ENCODE results near the gene EFNA4.

Gene EFNA4

DNA sequence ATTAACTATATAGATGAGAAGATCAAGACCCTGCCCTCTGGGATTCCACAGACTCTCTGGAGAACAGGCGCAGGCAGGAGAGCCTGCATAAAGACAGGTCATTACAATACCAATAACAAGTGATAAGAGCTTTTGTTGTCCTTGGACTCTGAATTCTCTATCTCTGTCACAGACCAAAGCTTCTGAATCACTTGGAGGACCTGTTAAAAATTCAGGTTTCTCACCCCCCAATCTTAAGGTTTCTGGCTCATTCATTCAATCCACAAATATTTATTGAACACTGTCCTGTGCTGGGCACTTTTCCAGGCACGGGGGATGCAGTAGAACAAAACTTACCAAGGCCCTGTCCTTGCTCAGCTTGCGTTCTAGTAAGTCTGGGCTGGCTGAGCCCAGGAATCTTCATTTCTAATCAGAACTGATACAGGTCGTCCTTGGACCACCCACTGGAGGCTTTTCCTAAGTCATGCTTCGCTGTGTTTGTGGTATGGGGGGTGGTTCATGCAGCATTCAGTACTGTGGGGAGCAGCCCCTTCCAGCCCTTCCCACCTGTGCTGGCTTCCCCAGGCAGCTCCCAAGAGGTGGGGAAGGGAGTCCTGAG is 1.4 kb downstream of the EFNA4 start:
- ChIA-PET CTCF (interaction anchor here (1.1 to 3.2 kb wide), 6 partner anchors 15 to 108 kb away, joined by 3 to 43 read pairs (median 4); partner anchors contain the start of gene KRTCAP2), POLR2A (interaction anchor here (1.5 to 3.7 kb wide), 4 partner anchors 11 to 20 kb away, joined by 6 to 20 read pairs (median 13); partner anchors contain the start of gene ADAM15)
- TF ChIP-seq FOXK2 (IDR thresholded peaks at IDR 0.05) (no peak), CTBP1 (IDR thresholded peaks at IDR 0.05; ENCODE audit: borderline replicate concordance) (no peak), SUZ12 (IDR thresholded peaks at IDR 0.05) (no peak), L3MBTL2 (conservative IDR thresholded peaks at IDR 0.05) (no peak), ZNF384 (IDR thresholded peaks at IDR 0.05) (no peak), TARDBP (IDR thresholded peaks at IDR 0.05) (no peak), FOXA1 (IDR thresholded peaks at IDR 0.05) (no peak), ELF4 (IDR thresholded peaks at IDR 0.05) (no peak)
- TF ChIP-seq, protein P1, sequence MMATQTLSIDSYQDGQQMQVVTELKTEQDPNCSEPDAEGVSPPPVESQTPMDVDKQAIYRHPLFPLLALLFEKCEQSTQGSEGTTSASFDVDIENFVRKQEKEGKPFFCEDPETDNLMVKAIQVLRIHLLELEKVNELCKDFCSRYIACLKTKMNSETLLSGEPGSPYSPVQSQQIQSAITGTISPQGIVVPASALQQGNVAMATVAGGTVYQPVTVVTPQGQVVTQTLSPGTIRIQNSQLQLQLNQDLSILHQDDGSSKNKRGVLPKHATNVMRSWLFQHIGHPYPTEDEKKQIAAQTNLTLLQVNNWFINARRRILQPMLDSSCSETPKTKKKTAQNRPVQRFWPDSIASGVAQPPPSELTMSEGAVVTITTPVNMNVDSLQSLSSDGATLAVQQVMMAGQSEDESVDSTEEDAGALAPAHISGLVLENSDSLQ (IDR thresholded peaks at IDR 0.05), result no peak
- DNase-seq (ENCODE audit: extremely low spot score), result no peak

DNA sequence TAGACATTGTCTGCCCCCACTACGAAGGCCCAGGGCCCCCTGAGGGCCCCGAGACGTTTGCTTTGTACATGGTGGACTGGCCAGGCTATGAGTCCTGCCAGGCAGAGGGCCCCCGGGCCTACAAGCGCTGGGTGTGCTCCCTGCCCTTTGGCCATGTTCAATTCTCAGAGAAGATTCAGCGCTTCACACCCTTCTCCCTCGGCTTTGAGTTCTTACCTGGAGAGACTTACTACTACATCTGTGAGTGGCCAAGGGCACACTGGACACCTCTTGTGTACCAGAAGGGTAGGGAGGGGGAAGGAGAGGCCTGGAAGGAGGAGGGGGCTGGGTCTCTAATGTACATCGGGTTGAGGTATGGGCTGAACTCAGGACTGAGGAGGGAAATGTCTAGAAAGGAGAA is 3.2 kb downstream of the EFNA4 start:
- TF ChIP-seq SUZ12 (IDR thresholded peaks at IDR 0.05), result no peak
- POLR2A ChIA-PET, result interaction anchor here (0.8 to 1.9 kb wide), 4 partner anchors 9 to 106 kb away, joined by 3 to 6 read pairs (median 4); partner anchors contain the start of genes EFNA3 and KRTCAP2
- CTCF ChIA-PET, result interaction anchor here (1.0 to 2.1 kb wide), 4 partner anchors 9 to 101 kb away, joined by 3 to 9 read pairs (median 4); no protein-coding TSS in a partner anchor
- DNase-seq (ENCODE audit: extremely low spot score), result no peak

DNA sequence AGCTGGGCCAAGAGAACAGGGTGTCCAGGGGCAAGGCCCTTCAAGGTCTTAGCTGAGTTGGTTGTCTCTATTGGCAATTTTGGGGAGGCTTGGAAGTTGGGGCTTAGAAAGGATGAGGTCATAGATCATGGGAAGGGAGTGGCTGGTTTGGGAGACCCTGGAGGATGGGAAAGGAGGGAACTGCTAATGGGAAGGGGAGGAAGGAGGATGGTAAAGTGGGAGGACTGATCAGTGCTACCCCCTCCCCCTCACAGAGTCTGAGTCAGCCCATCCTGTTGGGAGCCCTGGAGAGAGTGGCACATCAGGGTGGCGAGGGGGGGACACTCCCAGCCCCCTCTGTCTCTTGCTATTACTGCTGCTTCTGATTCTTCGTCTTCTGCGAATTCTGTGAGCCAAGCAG is 5.1 kb downstream of the EFNA4 start:
- CTCF ChIA-PET, result interaction anchor here (0.6 to 2.1 kb wide), 2 partner anchors 17 to 99 kb away, joined by 3 to 9 read pairs; no protein-coding TSS in a partner anchor
- DNase-seq (ENCODE audit: extremely low spot score), result no peak

DNA sequence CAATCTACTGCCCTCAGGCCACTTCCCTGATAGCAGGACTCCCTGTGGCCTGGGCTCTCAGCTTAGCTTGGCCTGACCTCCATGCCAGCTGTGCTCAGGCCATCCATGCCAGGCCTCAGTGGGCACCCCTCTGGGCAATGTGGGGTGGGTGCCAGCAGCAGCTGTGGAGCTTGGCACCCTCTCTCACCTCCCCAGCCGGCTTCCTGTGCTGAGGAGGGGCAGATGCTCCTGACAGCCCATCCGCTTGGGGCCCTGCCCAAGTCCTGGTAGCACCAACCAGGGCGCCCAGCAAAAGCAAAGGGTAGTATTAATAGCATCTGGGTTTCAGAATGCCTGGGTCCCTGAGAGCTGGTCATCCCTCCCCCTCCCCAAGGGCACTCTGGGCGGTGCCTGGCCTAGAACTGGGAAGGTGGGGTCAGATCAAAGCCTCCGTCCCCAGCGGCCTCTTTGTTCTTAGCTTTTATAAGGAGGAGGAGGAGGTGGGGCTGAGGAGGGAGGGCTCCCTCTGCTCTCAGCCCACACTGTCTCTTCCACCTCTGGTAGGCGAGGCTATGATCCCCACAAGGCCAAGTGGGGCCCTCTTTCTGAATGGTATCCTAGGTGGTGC is 6.1 kb downstream of the EFNA4 start:
- no peak for TF ChIP-seq BHLHE40 (IDR thresholded peaks at IDR 0.05; ENCODE audit: borderline replicate concordance)
- no peak for TF ChIP-seq L3MBTL2 (conservative IDR thresholded peaks at IDR 0.05)
- TF ChIP-seq FOXM1 (IDR thresholded peaks at IDR 0.05; ENCODE audit: borderline replicate concordance), result no peak
- no peak for TF ChIP-seq ZNF384 (IDR thresholded peaks at IDR 0.05)
- CTCF ChIA-PET, result interaction anchor here (0.7 to 1.5 kb wide), 3 partner anchors 8 to 86 kb away, joined by 3 to 8 read pairs (median 6); no protein-coding TSS in a partner anchor
- POLR2A ChIA-PET, result interaction anchor here (0.8 to 1.7 kb wide), 3 partner anchors 11 to 109 kb away, joined by 3 to 4 read pairs (median 4); partner anchors contain the start of gene ADAM15
- no peak for DNase-seq (ENCODE audit: extremely low spot score)

More for the DNA sequence above, 5.1 kb downstream of the EFNA4 start:
- POLR2A ChIA-PET, result no interaction called here
- TF ChIP-seq CTBP1 (IDR thresholded peaks at IDR 0.05; ENCODE audit: borderline replicate concordance) (no peak), ELF4 (IDR thresholded peaks at IDR 0.05) (no peak), ZNF384 (IDR thresholded peaks at IDR 0.05) (no peak), NFRKB (IDR thresholded peaks at IDR 0.05) (no peak), LEF1 (IDR thresholded peaks at IDR 0.05; ENCODE audit: borderline replicate concordance) (no peak), L3MBTL2 (conservative IDR thresholded peaks at IDR 0.05) (no peak), BHLHE40 (IDR thresholded peaks at IDR 0.05; ENCODE audit: borderline replicate concordance) (no peak), TARDBP (IDR thresholded peaks at IDR 0.05) (no peak), SP1 (IDR thresholded peaks at IDR 0.05) (no peak), FOXM1 (IDR thresholded peaks at IDR 0.05; ENCODE audit: borderline replicate concordance) (no peak), HDGF (IDR thresholded peaks at IDR 0.05; ENCODE audit: borderline replicate concordance) (no peak), FOXK2 (IDR thresholded peaks at IDR 0.05) (no peak), SUZ12 (IDR thresholded peaks at IDR 0.05) (no peak), FOXA1 (IDR thresholded peaks at IDR 0.05) (no peak), ARNT (IDR thresholded peaks at IDR 0.05) (no peak)
- TF ChIP-seq, protein P1 (IDR thresholded peaks at IDR 0.05), result no peak

DNA sequence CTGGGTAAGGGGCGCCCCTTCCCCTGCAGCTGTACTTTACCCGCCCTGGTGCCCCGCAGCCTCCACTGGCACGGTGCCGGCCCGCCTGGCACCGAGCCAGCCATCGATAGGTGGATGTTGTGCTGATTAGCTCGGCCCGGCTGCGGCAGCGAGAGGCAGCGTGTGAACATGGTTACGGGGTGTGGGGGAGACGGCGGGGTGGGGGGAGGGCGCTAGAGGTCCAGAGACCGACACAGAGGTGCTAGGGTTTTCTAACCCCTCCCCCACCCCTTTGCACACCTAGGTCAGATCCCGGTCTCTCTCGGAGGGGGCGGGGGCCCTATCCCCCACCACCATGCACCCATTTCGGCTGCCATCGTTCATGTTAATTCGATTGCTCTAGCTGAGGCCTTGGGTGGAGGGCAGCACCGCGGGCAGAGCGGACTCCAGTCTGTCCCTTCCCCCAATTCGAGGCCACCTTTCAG is 6.7 kb downstream of the EFNA4 start:
- POLR2A ChIA-PET, result interaction anchor here (1.4 to 1.7 kb wide), 2 partner anchors 11 to 109 kb away, joined by 4 read pairs; no protein-coding TSS in a partner anchor
- TF ChIP-seq SUZ12 (IDR thresholded peaks at IDR 0.05) (no peak), NFRKB (IDR thresholded peaks at IDR 0.05) (no peak), SP1 (IDR thresholded peaks at IDR 0.05) (no peak), LEF1 (IDR thresholded peaks at IDR 0.05; ENCODE audit: borderline replicate concordance) (no peak), CTBP1 (IDR thresholded peaks at IDR 0.05; ENCODE audit: borderline replicate concordance) (no peak), FOXA1 (IDR thresholded peaks at IDR 0.05) (no peak), ARNT (IDR thresholded peaks at IDR 0.05) (no peak), L3MBTL2 (conservative IDR thresholded peaks at IDR 0.05) (no peak), ZNF384 (IDR thresholded peaks at IDR 0.05) (no peak), FOXM1 (IDR thresholded peaks at IDR 0.05; ENCODE audit: borderline replicate concordance) (no peak), FOXK2 (IDR thresholded peaks at IDR 0.05) (no peak)
- DNase-seq (ENCODE audit: extremely low spot score), result no peak
- CTCF ChIA-PET, result interaction anchor here (0.5 to 1.5 kb wide), 4 partner anchors 9 to 187 kb away, joined by 3 to 8 read pairs (median 6); no protein-coding TSS in a partner anchor

DNA sequence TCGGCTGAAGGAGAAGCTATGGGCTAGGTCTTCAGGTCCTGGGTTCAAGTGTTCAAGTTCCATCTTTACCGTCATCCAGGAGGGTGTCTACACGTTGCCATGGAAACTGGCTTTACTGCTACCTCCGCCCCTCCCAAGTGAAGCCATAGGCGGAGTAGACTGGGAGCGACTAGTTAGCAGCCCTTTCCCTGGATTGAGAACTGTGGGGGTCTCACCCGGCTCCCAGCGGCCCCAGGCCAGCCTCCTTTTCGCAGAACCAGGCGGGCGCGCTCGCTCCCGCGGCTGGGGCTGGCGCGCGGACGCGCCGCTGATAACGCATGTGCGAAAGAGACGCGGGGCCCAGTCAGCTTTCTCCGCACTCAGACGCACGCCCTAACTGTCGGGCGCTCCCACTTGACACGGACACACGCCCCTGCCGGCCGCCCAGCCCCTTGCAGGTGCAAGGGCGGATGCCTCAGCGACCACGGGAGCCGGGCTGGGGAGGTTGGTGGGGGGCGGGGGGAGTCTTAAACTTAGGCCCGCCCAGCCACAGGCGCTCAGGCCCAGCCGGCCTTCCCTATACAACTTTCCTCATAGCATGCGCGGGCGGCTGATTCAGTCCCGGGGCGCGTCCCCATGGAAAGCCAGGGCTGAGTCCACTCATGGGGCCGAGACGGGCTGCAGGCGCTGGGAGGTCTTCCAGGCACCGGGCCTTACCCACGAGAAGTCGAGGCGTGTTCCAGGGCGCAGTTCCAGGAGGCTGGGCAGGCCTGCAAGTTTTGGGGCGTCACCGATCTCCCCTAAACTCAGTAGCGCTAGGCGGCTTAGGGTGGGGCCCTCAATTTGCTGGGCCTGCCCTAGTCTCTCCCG is 7.4 kb downstream of the EFNA4 start:
- DNase-seq (ENCODE audit: extremely low spot score), result peak; percentile 76
- CTCF ChIA-PET, result interaction anchor here (0.5 to 1.5 kb wide), 3 partner anchors 9 to 188 kb away, joined by 5 to 8 read pairs (median 6); no protein-coding TSS in a partner anchor
- POLR2A ChIA-PET, result interaction anchor here (1.4 to 1.7 kb wide), 2 partner anchors 10 to 20 kb away, joined by 4 read pairs; partner anchors contain the start of gene ADAM15
- TF ChIP-seq CTBP1 (IDR thresholded peaks at IDR 0.05; ENCODE audit: borderline replicate concordance) (no peak), FOXM1 (IDR thresholded peaks at IDR 0.05; ENCODE audit: borderline replicate concordance) (no peak), NFRKB (IDR thresholded peaks at IDR 0.05) (no peak), SUZ12 (IDR thresholded peaks at IDR 0.05) (no peak), ARNT (IDR thresholded peaks at IDR 0.05) (no peak), BHLHE40 (IDR thresholded peaks at IDR 0.05; ENCODE audit: borderline replicate concordance) (no peak), ZNF384 (IDR thresholded peaks at IDR 0.05) (no peak), L3MBTL2 (conservative IDR thresholded peaks at IDR 0.05) (no peak), FOXA1 (IDR thresholded peaks at IDR 0.05) (no peak), SP1 (IDR thresholded peaks at IDR 0.05) (no peak)
- TF ChIP-seq, protein P1 (IDR thresholded peaks at IDR 0.05), result no peak

Measured in HEK293T (cell line).